Urinary bladder (tissue), 4 donors: ENCODE results near the gene MYH9. TPM values are rescaled to one million over a fixed set of nuclear protein-coding genes. Genes with fewer than 3 reads are reported as not detected.
"Not testable (repeated sequence)": the region's sequence is repeated elsewhere in the genome, so short reads cannot be mapped to it uniquely, and the experiment has no call there.

ENCODE experiments used
- DNase-seq: peaks from one replicate; pipeline ENCODE4 v3.0.0-alpha.2; 2015; ENCODE audit errors: extremely low spot score
- H3K27ac ChIP-seq: one replicate; pipeline ENCODE4 v1.5.1; 2013; ENCODE audit warnings: low read depth, mild to moderate bottlenecking, moderate library complexity
- H3K36me3 ChIP-seq: one replicate; pipeline ENCODE4 v1.6.1; 2013; ENCODE audit warnings: mild to moderate bottlenecking, moderate library complexity; ENCODE audit not compliant: insufficient read depth
- H3K4me1 ChIP-seq: one replicate; pipeline ENCODE4 v1.6.1; 2013; ENCODE audit warnings: mild to moderate bottlenecking, moderate library complexity; ENCODE audit not compliant: insufficient read depth
- H3K4me3 ChIP-seq: one replicate; pipeline ENCODE4 v1.5.1; 2013; ENCODE audit warnings: low read depth, low read length
- WGBS: extraction: QIAGEN DNeasy Blood & Tissue Kit; methylation state at CpG from one replicate; pipeline ENCODE4 v1.1.7; 2013; 5-methylcytosine and 5-hydroxymethylcytosine counted together
- polyA plus RNA-seq: library from polyadenylated mRNA; stranded (reverse); fragments of 200-250 nt; gene quantifications from one replicate; pipeline ENCODE4 v1.2.3, GENCODE V29; 2013
- total RNA-seq: library from RNA; depleted of rRNA; stranded (reverse); fragments of >200 nt; gene quantifications from one replicate; pipeline ENCODE4 v1.2.3, GENCODE V29; 2014
- donor health status: healthy with polysubstance abuse.
- donor health status: healthy.

Gene MYH9
- total and polyA plus RNA-seq, 2 donors = 150 to 258 TPM

GRCh38 chr22:36255572-36255971 lies 132.2 kb downstream of the MYH9 start:
- not testable (repeated sequence) for H3K27ac ChIP-seq, DNase-seq, H3K4me1 ChIP-seq, H3K36me3 ChIP-seq, H3K4me3 ChIP-seq
- WGBS = no CpG with 5 or more reads among the region's 5 CpGs

DNA sequence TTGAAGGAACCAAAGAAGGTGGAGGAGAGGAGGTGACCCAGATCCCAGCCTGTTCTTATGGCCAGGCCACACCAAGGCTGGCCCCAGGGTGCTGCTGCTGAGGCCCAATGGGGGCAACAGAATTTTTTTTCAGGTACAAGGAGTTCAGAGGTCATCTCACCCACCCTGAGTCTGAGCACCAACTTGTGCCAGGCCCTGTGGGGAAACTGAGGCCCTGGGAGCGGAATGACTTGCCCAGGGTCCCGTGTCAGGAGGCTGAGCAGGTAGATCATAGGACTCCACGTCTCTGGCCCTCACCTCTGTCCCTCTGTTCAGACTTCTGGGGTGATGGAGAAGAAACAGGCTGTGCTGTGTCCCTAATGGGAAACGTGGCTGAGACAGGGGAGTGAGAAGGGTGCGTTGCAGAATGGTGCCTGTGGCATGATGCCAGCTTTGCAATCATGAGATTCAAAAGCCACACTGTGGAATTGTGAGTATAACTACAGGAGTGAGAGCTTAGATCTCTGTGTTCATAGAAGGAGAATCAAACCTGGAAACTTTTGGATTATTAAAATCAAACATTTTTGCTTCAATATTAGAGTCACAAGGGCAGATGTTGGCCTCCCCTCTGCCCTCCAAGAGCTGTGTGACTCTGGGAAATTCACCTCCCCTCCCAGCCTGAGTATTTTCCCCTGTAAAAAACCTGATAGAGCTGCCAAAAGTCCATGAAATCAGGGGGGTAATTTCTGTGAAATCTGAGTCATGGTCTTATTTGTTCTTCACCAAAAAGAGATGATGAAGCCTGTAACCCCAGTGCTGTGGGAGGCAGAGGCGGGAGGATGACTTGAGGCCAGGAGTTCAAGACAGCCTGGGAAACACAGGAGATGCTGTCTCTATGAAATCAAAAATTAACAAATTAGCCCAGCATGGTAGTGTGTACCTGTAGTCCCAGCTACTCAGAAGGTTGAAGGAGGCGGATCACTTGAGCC lies 134.0 kb downstream of the MYH9 start:
- H3K36me3 ChIP-seq = no peaks in the 10 kb centered on the region
- WGBS = 56% methylated on average over 7 of the region's 7 CpGs
- no peaks in the 10 kb centered on the region for H3K4me1 ChIP-seq
- peak overlapping the region; percentile 73 for H3K27ac ChIP-seq
- peak overlapping the region; percentile 39 for H3K4me3 ChIP-seq
- no peak for DNase-seq

DNA sequence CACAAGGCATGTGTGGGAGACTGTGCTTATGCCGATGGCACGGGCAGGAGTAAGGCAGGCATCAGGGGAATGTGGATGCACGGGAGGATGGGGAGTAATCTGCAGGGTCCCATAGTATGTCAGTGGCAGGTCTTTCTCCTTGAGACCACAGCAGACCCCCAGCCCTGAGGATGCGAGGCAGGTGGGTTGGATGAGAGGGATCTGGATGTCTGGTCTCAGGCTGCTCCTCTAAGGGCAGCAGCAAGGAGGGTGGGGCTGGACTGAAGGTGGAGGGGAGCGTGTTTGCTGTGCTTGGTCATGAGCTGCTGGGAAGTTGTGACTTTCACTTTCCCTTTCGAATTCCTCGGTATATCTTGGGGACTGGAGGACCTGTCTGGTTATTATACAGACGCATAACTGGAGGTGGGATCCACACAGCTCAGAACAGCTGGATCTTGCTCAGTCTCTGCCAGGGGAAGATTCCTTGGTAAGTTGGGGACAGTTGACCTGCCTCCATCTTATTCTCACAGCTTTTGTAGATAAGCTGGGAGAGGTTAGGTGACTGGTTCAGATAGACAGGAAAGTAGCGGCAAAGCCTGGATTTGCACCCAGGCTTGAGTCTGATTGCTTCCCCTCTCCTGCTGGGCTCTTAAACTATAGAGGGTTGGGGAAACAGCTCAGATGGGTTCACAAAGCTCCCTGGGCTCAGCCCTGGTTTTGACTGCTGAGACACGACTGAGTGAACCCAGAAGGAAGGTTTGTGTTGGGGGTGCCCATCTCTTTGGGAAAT lies 134.8 kb downstream of the MYH9 start, which contains the start of gene APOL1:
Gene APOL1 (plus strand): TSS at position 380 of the 769 bp plus-strand sequence. CDS start 1,823 bp downstream, outside the sequence.
- Histone ChIP-seq H3K27ac (peak within 1 kb of the TSS; percentile 73), H3K4me3 (peak within 1 kb of the TSS; percentile 39), H3K4me1 (no peaks in the 10 kb centered on the region), H3K36me3 (no peaks in the 10 kb centered on the region)
- WGBS = 47% methylated on average over 10 of the region's 10 CpGs
- DNase-seq = no peak

DNA sequence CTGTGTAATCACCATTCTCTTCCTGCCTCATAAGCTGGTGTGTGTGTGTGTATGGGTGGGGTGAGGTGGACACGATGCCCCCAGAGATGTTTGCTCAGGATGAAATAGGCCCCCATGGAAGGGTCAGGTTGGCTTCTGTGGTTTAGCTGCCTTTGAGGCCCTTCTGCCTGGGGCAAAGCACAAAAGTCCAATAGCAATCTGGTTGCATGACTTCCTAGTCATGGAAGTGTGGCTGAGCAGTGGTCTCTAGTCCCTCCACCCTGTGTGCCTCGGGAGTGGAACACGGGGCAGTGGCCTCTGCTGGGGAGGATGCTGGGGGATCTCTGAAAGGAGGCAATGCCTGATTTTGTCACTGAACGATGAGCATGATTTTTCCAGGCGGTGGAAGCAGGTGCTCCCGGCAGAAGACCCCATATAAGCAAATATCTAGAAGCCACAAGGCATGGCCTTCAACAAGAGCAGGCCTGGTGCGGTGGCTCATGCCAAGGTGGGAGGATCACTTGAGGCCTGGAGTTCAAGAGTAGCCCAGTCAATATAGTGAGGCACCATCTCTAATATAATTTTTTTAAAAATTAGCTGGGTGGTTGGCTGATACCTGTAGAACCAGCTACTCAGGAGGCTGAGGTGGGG lies 135.7 kb downstream of the MYH9 start:
- H3K36me3 ChIP-seq, H3K4me3 ChIP-seq, DNase-seq, H3K27ac ChIP-seq, H3K4me1 ChIP-seq: not testable (repeated sequence)
- 91% methylated on average over 7 of the region's 7 CpGs for WGBS

- not testable (repeated sequence) for H3K27ac ChIP-seq, DNase-seq, H3K36me3 ChIP-seq, H3K4me3 ChIP-seq, H3K4me1 ChIP-seq
- WGBS = 87% methylated on average over 24 of the region's 24 CpGs
Measured at GRCh38 chr22:36250292-36250960, 137.3 kb downstream of the MYH9 start.

- Histone ChIP-seq H3K36me3 (no peaks in the 10 kb centered on the region), H3K4me1 (no peaks in the 10 kb centered on the region), H3K4me3 (no peak overlapping the region), H3K27ac (no peak overlapping the region)
- DNase-seq = no peak
- 93% methylated on average over 2 of the region's 2 CpGs for whole genome bisulfite sequencing
Measured at GRCh38 chr22:36249160-36249559, 138.6 kb downstream of the MYH9 start.

DNA sequence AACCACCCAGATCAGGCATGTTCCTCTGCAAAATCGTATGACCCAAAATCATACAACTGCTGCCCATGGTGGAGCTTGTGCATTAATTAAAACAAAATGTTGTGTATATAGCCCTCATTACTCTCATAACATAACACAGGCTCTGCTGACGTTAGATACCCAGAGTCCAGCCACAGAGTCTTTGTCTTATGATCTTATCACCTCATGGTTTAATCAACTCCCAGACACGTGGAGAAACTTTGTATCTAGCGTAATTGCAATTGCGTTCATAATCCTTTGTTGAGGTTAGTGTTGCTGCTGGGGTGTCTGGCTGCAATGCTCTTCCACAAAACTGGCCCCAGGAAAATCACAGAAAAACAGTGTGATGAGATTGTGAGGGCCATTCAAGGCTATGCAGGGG lies 139.8 kb downstream of the MYH9 start:
- no peaks in the 10 kb centered on the region for H3K4me1 ChIP-seq
- H3K4me3 ChIP-seq = no peak overlapping the region
- WGBS = 88% methylated on average over 5 of the region's 5 CpGs
- no peak overlapping the region for H3K27ac ChIP-seq
- no peak for DNase-seq
- no peaks in the 10 kb centered on the region for H3K36me3 ChIP-seq

- DNase-seq = no peak
- no peaks in the 10 kb centered on the region for H3K36me3 ChIP-seq
- no peaks in the 10 kb centered on the region for H3K4me1 ChIP-seq
- H3K4me3 ChIP-seq = no peak overlapping the region
- H3K27ac ChIP-seq = no peak overlapping the region
- WGBS = 78% methylated on average over 3 of the region's 3 CpGs
Measured at GRCh38 chr22:36246718-36247117, 141.0 kb downstream of the MYH9 start.

GRCh38 chr22:36245805-36246356 lies 141.9 kb downstream of the MYH9 start:
- no peaks in the 10 kb centered on the region for H3K4me1 ChIP-seq
- H3K36me3 ChIP-seq = no peaks in the 10 kb centered on the region
- 90% methylated on average over 4 of the region's 4 CpGs for WGBS
- DNase-seq = no peak
- no peak overlapping the region for H3K4me3 ChIP-seq
- H3K27ac ChIP-seq = no peak overlapping the region

DNA sequence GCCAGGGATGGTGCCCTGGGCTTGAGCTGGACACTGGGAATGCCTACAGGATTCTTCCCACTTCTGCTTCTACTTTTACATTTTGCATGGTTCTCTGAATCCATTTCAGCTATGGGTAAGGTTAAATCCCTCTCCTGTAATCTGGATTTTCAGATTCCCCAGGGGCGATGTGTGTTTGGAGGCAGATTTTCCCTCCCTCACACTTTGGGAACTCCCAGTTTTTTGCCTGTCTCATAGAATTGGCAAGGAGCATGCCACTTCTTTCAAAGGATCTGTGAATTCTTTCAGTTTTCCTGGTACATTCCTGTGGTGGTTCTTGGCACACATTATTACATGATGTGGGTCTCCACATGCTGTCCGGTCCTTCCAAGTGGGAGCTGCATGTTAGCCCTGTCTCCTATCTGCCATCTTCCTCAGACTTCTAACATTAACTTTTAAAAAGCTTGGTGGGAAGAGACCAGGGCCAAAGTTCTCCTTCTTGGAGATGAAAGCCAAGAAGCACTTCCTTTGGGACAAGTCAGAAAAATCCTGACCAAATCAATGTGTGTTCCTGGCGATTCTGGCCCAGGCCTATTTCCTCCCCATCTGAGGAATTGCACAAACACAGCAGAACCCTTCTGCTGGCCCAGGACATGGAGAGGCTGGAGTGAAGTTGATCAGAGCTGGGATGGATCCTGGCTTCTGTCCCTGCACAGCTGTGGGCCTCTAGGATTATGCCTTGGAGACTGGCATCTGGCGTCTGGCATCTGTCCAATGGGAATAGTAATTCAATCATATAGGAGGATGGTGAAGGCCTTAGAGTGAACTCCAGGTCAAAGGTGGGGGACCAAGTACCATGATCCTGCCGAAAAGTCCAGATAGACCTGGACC lies 143.0 kb downstream of the MYH9 start:
- no peak for DNase-seq
- Histone ChIP-seq H3K27ac (no peak overlapping the region), H3K4me1 (no peaks in the 10 kb centered on the region), H3K36me3 (no peaks in the 10 kb centered on the region), H3K4me3 (no peak overlapping the region)
- 75% methylated on average over 5 of the region's 5 CpGs for WGBS

DNA sequence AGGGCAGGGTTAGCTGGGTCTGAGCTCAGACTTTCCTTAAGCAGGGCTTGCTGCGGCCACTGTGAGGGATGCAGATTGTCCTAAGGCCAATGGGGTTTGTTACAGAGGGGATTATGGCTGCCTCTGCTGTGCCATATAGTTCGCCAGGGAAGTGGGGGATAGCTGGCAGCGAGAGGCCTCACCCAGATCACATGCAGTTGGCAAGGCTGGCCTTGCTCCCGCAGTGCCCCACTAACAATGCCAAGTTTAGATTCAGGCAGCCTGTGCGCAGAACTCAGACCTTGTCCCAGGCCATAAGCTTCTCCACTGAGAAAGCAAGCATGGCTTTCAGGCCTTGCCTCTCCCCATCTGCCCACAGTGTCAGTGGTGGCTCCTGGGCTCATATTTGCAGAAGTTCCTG lies 143.8 kb downstream of the MYH9 start:
- no peak overlapping the region for H3K4me3 ChIP-seq
- no peak for DNase-seq
- H3K4me1 ChIP-seq = no peaks in the 10 kb centered on the region
- 77% methylated on average over 5 of the region's 5 CpGs for WGBS
- H3K27ac ChIP-seq = no peak overlapping the region
- H3K36me3 ChIP-seq = no peaks in the 10 kb centered on the region
